PC-9 (cell line): ENCODE data around the gene HAUS3. TPM values are rescaled to one million over a fixed set of nuclear protein-coding genes. Genes with fewer than 3 reads are reported as not detected.

Source experiments
- BruUV-seq: library from RNA; stranded (reverse); fragments of 400-500 nt; replicated peaks from 2 replicates; lab custom pipeline; 2021; lab: Mats Ljungman, UMichigan
- CTCF ChIA-PET: fragments of 300-600 bp; sonication (Branson Sonifier 250); formaldehyde crosslinking; loops from one replicate; lab custom pipeline; 2022; ENCODE audit warnings: antibody characterized with exemption; lab: Charles Lee
- POLR2A ChIA-PET: fragments of 300-600 bp; sonication (Branson Sonifier 250); formaldehyde crosslinking; loops from one replicate; lab custom pipeline; 2022; ENCODE audit warnings: antibody characterized with exemption; ENCODE audit not compliant: unreplicated experiment; lab: Charles Lee
- DNase-seq, 2 experiments: peaks; one replicate each; pipeline versions ENCODE4 v3.0.0 to v3.0.0-alpha.2; 2015 to 2022; ENCODE audit warnings: mixed read lengths in 1 of 2
- H2AFZ ChIP-seq: fragments of 200-600 bp; sonication (generic); 2 replicates; pipeline ENCODE4 v1.8.1; 2017; ENCODE audit warnings: antibody characterized with exemption
- H3F3A ChIP-seq: fragments of 200-600 bp; sonication (generic); 2 replicates; pipeline ENCODE4 v1.8.1; 2017; ENCODE audit warnings: antibody characterized with exemption, mild to moderate bottlenecking, low read depth; ENCODE audit not compliant: insufficient read depth
- H3K27ac ChIP-seq: fragments of 200-600 bp; sonication (generic); 2 replicates; pipeline ENCODE4 v1.6.1; 2016; ENCODE audit warnings: mixed run types
- H3K27me3 ChIP-seq: fragments of 200-600 bp; sonication (generic); 2 replicates; pipeline ENCODE4 v1.6.1; 2016; ENCODE audit warnings: low read depth, mixed run types; ENCODE audit not compliant: insufficient read depth
- H3K36me3 ChIP-seq: fragments of 200-600 bp; sonication (generic); 2 replicates; pipeline ENCODE4 v1.6.1; 2016; ENCODE audit warnings: low read depth, mixed run types
- H3K4me1 ChIP-seq: fragments of 200-600 bp; sonication (generic); replicated peaks from 2 replicates; pipeline ENCODE4 v1.6.1; 2016; ENCODE audit warnings: mixed run types; ENCODE audit not compliant: insufficient read depth
- H3K4me2 ChIP-seq: fragments of 200-600 bp; sonication (generic); 2 replicates; pipeline ENCODE4 v1.6.1; 2017; ENCODE audit warnings: mixed run types
- H3K4me3 ChIP-seq: fragments of 200-600 bp; sonication (generic); 2 replicates; pipeline ENCODE4 v1.6.1; 2016; ENCODE audit warnings: mixed run types
- H3K79me2 ChIP-seq: fragments of 200-600 bp; sonication (generic); 2 replicates; pipeline ENCODE4 v1.6.1; 2017; ENCODE audit warnings: low read depth, mixed run types
- H3K9me2 ChIP-seq: fragments of 200-600 bp; sonication (generic); 2 replicates; pipeline ENCODE4 v1.8.1; 2017; ENCODE audit warnings: mild to moderate bottlenecking; ENCODE audit not compliant: insufficient read depth
- H3K9me3 ChIP-seq: fragments of 200-600 bp; sonication (generic); 2 replicates; pipeline ENCODE4 v1.8.1; 2016; ENCODE audit warnings: low read depth; ENCODE audit not compliant: insufficient read depth
- H4K20me1 ChIP-seq: fragments of 200-600 bp; sonication (generic); 2 replicates; pipeline ENCODE4 v1.8.1; 2017; ENCODE audit not compliant: insufficient read depth
- CTCF ChIP-seq: fragments of 200-600 bp; sonication (generic); conservative IDR thresholded peaks from 2 replicates; pipeline ENCODE4 v1.6.1; 2017; ENCODE audit warnings: mixed run types, antibody characterized with exemption, mild to moderate bottlenecking, moderate library complexity
- EZH2 ChIP-seq: fragments of 200-600 bp; sonication (generic); IDR thresholded peaks from 2 replicates; pipeline ENCODE4 v1.8.0; 2017; ENCODE audit warnings: antibody characterized with exemption, low read depth
- intact Hi-C: fragments of 100-400 bp; cut with micrococcal nuclease; formaldehyde crosslinking; loops from one replicate; pipeline ENCODE4 v1.10.0; 2022; ENCODE audit not compliant: unreplicated experiment
- total RNA-seq: library from RNA; stranded (reverse); gene quantifications from 2 replicates; pipeline ENCODE4 v1.2.3, GENCODE V29; 2021

The HAUS3 gene
- total RNA-seq, 1 experiment from 2014 or later: 16.2 TPM

- Histone ChIP-seq H3K79me2 (no peaks in the 10 kb centered on the region), H3K9me3 (no peaks in the 10 kb centered on the region), H3F3A (no peaks in the 10 kb centered on the region), H3K4me3 (no peak overlapping the region), H3K4me2 (no peak overlapping the region), H3K4me1 (no peaks in the 10 kb centered on the region), H3K27ac (no peak overlapping the region), H3K9me2 (no peaks in the 10 kb centered on the region), H3K36me3 (no peaks in the 10 kb centered on the region), H4K20me1 (peaks cover 5% of the 10 kb centered on the region; the same call in 1 of the 2 replicates), H2AFZ (no peak overlapping the region), H3K27me3 (no peaks in the 10 kb centered on the region)
- no TSS peak for BruUV-seq
- no peak for DNase-seq
- ChIA-PET CTCF (no interaction called here), POLR2A (no interaction called here)
- TF ChIP-seq CTCF (no peak), EZH2 (no peak)
- intact Hi-C loops: no loop called here
These were observed 11.5 kb upstream of the HAUS3 start for GRCh38 chr4:2253160-2254084.

- H3K9me2 ChIP-seq: no peaks in the 10 kb centered on the region
- H4K20me1 ChIP-seq: peaks cover 1% of the 10 kb centered on the region; the same call in 1 of the 2 replicates
- no peaks in the 10 kb centered on the region for H3K9me3 ChIP-seq
- H3K4me3 ChIP-seq: no peak overlapping the region
- no peaks in the 10 kb centered on the region for H3K27me3 ChIP-seq
- no TSS peak for BruUV-seq
- intact Hi-C loops: no loop called here
- POLR2A ChIA-PET: no interaction called here
- H3K4me1 ChIP-seq: no peaks in the 10 kb centered on the region
- no peak for DNase-seq
- no peak overlapping the region for H3K4me2 ChIP-seq
- TF ChIP-seq CTCF (no peak), EZH2 (no peak)
- CTCF ChIA-PET: no interaction called here
- H3K79me2 ChIP-seq: no peaks in the 10 kb centered on the region
- no peaks in the 10 kb centered on the region for H3F3A ChIP-seq
- H3K36me3 ChIP-seq: no peaks in the 10 kb centered on the region
- no peak overlapping the region for H3K27ac ChIP-seq
- H2AFZ ChIP-seq: no peak overlapping the region
These were observed 10.7 kb upstream of the HAUS3 start for GRCh38 chr4:2252530-2253091.

- no peaks in the 10 kb centered on the region; the same call in 1 of the 2 replicates for H4K20me1 ChIP-seq
- no peak overlapping the region for H3K4me2 ChIP-seq
- H3K4me1 ChIP-seq: no peaks in the 10 kb centered on the region
- H3F3A ChIP-seq: no peaks in the 10 kb centered on the region
- no peak overlapping the region for H3K4me3 ChIP-seq
- TF ChIP-seq CTCF (no peak), EZH2 (no peak)
- H2AFZ ChIP-seq: no peak overlapping the region
- no peak for DNase-seq
- no peaks in the 10 kb centered on the region for H3K9me2 ChIP-seq
- H3K9me3 ChIP-seq: no peaks in the 10 kb centered on the region
- ChIA-PET POLR2A (no interaction called here), CTCF (no interaction called here)
- H3K36me3 ChIP-seq: no peaks in the 10 kb centered on the region
- no peak overlapping the region for H3K27ac ChIP-seq
- H3K79me2 ChIP-seq: no peaks in the 10 kb centered on the region
- intact Hi-C loops: no loop called here
- no peaks in the 10 kb centered on the region for H3K27me3 ChIP-seq
- no TSS peak for BruUV-seq
These were observed 10.0 kb upstream of the HAUS3 start for GRCh38 chr4:2251795-2252529.
